NCI-H526 (cell line): Measurements from ENCODE around the gene HNMT.
"Not testable (repeated sequence)": the region's sequence is repeated elsewhere in the genome, so short reads cannot be mapped to it uniquely, and the experiment has no call there.

Experiments
- DNase-seq, 2 experiments: peaks; one replicate each; lab custom pipeline; 2025; lab: John Stamatoyannopoulos, UW

HNMT gene

DNA sequence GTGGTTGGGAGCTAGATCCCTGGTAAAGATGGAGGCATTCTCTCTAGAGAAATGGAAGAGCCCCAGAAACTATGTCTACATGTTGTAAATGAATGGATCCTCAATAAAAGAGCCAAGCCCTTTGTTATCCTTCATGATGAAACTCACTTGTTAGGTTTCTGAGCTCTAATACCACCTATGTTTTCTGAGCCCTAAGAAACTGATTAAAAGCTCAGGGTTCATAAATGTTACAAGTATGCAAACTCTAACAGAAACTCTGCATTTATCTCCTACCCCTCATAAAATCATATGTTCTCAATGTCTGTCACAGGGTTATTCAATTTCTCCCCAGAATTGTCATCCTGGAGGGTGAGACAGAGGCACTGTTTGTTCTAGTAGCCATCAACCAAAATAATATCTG lies 18.0 kb upstream of the HNMT start:
- DNase-seq: no peak

DNA sequence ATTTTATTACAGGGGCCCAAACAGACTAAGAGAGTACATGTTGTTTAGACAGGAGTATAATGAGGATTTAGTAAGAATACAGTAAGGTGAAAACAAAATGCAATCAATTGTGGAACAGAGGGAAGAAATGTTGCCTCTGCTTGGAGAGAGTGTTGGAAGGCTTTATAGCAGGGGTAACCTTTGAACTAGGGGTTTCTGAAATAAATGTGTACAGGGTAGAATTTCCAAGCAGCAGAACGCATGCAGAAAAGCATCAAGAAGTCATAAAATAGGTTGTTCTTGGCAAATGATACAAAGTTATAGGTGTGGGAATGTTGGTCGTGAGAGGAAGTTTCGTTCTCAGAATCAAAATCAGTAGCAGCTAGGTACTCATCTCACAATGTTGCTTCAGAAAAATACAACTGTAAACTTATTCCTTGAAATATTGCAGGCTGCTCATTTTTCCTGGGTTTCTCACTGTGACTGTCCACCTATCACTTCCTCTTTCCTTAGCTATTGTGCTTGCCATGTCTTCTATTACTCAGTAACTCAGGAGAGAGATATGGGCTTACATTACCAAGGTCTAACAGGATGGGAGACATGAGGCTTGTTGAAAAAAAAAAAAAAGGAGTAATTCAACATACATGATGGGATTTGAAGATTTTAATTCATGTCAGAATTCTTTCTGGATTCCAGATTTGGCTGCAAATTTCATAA lies 17.1 kb upstream of the HNMT start:
- no peak for DNase-seq

DNA sequence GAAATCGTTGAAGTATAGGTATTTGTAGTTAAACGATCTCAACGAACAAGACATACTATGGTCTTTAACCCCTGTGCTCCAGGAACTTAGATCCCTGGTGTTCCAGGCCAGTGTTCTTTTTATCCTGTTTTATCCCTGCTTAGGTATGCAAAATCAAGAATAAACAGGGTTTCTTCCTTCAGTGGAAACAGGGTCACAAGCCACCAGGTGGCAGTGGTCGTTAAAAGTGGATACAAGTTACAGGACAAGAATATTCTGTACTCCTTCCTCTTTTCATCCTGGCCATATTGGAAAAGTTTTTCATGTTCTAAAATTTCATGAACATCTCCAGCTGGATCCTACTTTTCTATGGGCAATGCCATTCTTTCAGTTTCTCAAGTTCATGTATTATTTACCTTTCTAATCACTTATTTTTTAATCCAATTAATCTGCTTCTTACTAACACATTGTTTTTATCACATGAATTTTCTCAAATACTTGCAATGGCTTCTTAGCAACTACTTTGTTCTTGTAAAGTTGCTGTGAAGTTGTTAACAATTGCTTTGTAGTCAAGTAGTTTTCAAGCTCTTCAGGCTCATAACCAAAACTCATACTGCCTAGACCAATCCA lies 16.4 kb upstream of the HNMT start:
- peak; percentile 56 to 75 for DNase-seq

DNA sequence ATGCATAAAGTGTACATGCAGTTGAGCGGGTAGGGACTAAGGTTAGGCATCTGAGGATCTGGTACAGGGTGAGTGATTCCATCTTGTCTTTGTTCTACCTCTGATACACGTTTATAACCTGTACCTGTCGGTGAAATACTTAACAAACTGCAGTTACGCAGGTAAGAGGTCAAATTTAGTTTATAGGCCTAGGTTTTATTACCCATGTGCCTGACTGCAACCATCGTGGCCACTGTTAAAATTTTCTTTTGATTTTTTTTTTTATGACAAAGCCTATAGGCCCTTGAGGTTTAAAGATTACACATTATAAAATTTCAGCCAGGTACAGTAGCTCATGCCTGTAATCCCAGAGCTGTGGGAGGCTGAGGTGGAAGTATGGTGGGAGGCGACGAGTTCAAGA lies 15.4 kb upstream of the HNMT start:
- DNase-seq: no peak

DNA sequence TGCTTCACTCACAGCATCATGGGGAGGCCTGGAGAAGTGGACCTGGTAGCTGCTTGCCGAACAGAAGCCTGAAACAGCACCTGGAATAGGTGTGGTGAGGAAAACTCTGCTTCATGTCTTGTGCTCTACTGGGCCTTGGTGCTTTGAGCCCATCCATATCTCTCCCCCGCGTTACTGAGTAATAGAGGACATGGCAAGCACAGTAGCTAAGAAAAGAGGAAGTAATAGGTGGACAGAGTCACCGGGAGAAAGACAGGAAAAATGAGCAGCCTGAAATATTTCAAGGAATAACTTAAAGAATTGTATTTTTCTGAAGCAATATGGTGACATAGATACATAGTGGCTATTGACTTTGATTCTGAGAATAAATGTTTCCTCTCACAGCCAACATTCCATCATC lies 14.0 kb upstream of the HNMT start:
- no peak for DNase-seq

DNA sequence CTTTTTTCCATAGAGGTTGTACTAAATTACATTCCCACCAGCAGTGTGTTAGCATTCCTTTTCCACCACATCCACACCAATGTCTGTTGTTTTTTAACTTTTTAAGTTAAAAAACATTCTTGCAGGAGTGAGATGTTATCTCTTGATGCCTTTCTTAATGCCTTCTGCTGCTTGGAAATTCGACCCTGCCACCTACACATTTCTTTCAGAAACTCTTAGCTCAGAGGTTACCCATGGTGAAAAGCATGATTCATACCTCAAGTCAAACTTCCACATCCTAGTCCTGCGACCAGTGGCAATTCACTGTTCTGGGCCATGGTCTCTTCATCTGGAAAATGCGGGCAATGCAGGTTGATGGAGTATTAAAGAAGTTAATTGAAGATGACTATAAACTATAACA lies 12.7 kb upstream of the HNMT start:
- no peak for DNase-seq

DNA sequence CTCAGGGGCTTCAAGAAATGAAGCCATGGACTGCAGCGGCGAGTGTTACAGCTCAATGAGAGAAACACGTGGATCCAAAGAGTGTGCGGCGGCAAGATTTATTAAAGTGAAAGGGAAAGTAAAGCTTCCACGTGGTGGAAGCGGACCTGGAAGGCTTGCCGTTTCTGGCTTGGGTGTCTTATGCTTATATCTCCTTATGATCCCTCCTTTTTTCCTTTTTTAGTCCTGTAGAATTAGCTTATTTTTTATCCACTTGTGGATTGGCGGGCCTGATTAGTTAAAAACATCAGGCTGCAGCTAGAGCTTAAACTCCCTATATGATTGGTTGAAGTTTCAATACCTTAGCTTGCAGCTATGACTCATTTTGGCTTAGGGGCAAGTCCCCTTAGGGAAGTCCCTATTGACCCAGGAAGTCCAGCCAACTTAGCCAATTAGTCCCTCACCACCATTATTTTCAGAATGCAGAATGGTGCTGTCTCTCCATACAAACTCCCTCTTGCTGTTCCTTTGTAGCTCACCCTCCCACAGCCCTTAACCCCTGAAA lies 11.6 kb upstream of the HNMT start:
- DNase-seq: no peak

DNA sequence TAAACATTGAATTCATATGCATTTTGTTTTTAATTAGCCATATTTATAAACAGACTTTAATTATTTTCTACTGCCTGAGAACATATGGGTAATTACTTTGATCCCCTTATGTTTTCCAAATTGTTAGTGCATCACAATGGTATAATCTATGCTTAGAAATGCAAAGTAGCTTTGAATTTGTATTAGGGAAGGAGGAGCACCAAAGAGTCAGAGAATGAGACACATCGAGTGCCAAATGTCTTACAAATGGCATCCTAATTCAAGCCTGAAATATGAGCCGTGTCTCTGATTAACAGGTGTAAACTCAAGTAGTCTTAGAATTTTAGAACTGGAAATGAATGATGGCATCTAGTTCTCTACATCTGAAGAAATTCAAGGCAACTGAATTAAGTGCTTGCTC lies 8.7 kb upstream of the HNMT start:
- DNase-seq: no peak

DNA sequence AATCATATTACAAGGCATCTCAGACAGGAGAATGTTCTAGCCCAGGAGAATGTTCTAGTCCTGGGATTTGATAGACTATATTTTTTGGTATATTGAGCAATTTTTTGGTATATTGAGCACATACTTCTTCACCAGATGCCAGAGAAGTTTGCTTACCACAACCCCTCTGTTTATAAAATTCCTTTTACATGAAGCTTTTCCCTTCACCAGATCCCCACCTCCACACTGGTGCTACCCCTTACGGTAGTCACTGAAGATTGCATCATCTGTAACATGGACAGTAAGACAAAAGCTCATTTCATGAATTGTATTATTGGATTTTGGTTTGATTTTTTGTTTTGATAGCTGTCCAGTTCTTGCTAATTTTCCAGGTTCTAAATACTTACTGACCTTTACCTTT lies 7.2 kb upstream of the HNMT start:
- no peak for DNase-seq

DNA sequence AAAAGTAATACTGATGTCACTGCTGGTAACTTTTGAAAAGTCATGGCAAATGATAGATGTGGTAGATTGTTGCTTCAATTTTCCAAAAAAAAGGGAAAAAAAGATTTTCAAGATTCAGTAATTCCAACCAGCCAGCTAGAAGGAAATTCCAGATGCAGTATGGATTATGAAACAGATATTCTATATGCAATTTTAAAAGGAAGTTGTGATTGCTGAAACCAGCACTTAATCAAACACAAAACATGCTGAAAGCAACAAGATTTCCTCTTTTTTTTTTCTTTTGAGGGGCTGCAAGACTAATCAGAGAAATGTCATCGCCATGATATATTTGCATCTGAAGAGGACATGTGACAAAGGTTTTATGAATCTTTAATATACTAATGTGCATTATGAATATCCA lies 5.1 kb upstream of the HNMT start:
- DNase-seq: no peak

DNA sequence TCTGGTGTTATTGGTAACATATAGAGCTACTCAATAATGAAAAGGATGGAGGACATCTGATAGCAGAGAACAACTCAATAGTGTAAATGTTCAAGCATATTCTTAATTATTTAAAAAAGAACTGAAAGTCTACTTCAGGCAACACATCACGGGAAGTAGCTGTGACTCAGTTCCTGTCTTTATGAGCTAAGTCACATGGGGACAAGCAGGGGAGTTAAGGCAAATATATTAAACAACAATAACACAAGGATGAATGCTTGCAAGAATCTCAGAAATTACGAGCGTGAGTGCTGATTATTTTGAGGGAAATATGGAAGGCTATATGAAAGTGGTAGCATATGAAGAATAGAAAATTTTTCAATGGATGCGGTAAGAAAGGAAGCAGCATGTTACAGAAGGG lies 4.0 kb upstream of the HNMT start:
- no peak for DNase-seq

DNA sequence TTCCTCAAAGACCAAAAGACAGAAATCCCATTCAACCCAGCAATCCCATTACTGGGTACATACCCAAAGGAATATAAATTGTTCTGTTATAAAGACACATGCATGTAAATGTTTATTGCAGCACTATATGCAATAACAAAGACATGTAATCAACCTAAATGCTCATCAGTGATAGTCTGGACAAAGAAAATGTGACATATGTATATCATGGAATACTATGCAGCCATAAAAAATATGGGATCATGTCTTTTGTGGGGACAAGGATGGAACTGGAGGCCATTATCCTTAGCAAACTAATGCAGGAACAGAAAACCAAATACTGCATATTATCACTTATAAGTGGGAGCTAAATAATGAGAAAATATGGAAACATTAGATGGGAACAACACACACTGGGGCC lies 2.7 kb upstream of the HNMT start:
- no peak for DNase-seq

DNA sequence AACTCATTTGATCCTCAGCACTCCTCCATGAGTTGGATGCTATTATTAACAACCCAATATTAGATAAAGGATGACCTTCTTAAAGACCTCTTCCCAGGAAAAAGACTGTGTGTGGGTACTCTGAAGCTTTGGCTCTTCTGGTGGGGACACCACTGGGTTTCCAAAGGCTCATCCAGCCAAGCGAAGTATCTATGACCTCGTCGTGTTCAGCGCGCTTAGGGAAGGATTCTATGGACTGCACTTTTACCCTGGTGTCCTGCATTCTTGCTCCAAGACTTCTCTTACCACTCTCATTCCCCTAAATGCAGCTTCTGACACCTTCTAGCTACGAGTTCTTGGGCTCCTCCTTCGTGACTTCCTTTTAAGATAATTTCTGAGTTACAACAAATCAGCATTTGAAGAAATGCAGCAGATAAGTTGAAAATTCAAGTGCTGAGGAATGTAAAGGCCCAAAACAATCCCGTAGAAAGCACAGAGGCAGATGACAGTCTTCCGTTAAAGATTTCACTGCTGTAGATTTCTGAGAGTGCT lies 673 bp upstream of the HNMT start:
- no peak for DNase-seq

DNA sequence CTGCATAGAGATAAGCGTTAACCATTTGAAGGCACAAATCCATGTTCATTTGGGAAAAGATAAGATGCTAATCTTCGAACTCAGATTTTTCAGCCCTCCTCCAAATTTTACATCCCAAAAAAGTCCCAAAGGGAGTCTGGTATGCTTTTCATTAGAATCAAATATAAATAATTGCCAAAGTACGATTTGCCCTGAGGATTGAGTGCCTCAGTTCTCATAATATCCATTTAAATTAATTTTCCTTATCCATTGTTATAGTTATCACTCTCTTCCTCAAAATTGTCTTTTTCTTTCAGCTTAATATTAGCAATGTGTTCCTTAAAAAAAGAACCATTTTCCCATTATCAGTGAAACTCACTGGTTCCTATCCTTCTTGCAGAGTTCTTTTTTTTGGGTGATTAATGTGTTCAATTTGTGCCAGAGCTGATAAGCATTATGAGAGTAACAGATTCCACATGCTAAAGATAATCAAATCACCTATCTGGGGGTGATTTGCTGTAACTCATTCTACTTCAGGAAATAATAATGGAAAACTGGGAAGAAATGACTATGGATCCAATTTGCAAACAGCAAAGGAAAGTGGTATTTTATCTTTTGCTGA lies 686 bp downstream of the HNMT start:
- no peak for DNase-seq

DNA sequence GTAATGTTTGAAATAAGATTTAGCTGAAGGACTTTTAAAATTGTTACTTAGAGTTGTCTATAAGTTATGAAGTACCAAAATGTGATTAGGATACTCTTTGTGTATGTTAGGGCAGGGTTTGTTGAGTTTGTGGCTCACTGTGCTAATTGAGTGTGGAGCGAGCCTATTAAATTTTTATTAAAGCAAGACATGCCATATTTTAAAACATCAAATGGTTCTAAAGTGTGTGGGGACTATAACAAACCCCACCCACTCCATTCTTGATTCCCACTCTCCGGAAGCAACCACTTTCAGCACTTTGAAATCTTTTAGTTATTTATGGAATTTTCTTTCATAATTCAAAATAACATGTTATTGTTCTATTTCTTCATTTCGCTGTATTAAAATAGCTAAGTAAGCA lies 1.8 kb downstream of the HNMT start:
- DNase-seq: no peak

DNA sequence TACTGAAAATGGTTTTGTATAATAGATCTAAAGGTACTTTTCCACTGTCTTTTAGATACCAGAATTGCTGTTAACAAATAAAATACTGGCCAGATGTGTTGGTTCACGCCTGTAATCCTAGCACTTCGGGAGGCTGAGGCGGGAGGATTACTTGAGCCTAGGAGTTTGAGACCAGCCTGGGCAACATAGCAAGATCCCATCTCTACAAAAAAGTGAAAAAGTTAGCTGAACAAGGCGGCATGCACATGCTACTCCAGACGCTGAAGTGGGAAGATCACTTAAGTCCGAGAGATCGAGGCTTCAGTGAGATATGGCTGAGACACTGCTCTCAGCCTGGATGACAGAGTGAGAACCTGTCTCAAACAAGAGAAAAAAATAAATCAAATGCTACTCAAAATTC lies 2.8 kb downstream of the HNMT start:
- no peak for DNase-seq

DNA sequence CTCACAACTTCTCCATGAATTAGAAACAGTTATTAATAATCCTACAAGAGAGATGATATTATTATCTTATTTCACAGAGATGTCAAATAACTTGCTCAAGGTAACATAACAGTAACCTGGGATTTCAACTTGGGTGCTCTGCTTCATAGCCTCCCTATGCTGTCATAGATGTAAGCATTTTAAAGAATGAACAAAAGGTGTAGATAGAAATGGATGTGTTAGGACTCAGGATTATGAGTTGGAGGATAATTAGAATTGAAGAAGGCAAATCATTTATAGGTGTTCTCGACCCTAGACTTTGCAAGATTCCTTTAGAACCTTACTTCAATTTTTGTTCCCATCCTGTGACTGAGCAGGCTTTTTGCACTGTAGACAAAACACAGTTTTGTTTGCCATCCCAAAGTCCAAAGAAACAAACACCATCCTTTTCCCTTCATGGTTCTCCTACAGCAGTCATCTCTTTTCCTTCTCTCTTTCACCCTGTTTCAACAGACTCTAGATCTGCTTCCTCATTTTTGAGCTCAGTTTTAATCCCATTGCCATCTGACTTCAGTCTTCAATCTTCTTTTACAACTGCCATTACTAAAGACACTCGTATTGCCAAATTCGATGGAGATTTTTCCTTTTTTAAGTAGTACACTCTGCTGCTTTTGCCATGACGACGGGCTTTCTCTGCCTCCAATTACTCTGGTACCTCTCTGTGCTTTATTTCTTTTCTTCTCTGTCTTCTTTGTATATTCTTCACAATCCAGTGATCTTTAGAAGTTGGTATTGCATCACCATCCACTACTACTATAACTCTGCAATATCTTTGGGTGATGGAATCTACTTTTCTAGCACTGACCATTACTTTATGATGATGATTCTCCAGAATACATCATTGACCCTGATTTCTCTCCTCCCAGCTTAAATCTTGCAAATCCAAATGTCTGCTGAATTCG lies 4.5 kb downstream of the HNMT start:
- no peak for DNase-seq

DNA sequence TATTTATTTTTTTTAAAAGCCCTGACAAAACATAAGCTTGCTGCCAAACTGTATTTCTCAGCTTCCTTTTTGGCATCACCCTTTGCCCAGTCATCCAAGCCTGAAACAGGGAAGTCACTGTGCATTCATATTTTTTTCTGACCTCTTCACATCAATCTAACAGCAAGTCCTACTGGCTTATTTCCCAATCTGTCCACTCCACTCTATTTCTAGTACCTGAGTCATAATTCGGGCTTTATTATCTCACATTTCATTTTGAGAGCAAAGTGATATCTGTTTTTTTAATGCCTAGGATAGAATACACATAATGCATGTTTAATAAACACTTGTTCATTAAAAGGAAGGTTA lies 5.1 kb downstream of the HNMT start:
- DNase-seq: no peak

DNA sequence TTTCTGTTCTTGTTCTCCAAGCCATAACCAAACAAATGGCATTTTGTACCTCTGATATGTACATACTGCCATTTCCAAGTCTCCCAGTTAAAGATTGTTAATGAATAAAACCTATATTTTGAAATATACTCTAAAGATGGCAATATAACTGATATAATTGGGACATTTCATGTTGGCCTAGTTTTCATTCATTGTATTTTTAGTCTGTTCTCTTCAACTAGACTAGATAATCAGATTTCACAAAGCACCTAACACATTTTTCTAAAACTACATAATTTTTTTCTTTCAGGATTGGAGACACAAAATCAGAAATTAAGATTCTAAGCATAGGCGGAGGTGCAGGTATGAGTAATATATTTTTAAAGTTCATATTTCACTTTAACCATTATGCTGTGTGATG lies 5.6 kb downstream of the HNMT start:
- DNase-seq: no peak

DNA sequence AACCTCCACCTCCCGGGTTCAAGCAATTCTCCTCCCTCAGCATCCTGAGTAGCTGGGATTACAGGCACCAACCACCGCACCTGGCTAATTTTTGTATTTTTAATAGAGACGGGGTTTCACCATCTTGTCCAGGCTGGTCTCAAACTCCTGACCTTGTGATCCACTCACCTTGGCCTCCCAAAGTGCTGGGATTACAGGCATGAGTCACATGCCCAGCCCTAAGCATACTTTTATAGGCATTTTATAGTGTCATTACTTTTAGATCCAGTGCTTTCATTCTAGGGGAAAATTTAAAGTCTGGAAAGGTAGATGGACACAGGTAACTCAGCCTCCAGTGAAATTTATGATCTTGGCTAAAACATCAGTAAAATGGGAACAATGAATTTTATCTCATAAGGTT lies 7.0 kb downstream of the HNMT start:
- not testable (repeated sequence) for DNase-seq

DNA sequence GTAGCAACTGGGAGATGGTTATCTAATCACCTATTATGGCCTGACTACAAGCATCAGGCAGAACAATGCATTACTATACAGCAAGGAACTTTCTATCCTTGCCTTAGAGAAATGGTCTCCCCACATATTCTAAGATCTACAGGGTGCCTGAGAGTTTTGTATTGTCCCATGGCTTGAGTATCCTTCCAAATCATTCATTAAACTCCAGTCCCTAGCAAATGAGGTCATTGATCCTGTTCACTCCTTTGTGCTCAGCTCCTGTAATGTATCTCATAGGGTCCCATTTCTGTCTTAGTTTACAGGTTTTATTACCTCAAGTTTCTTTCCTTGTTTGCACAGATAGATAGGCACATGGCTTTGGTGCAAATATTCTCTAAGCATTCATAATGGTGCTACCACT lies 9.0 kb downstream of the HNMT start:
- no peak for DNase-seq
